Activated CD4-positive, alpha-beta memory T cell treated with anti-CD3 and anti-CD28 coated beads, Interleukin-2, amount 10 ng/mL, durations not matched to agents 7 days and 5 days (primary cell): ENCODE data around the gene POLR3GL. TPM values are rescaled to one million over a fixed set of nuclear protein-coding genes. Genes with fewer than 3 reads are reported as not detected.
"Not testable (repeated sequence)": the region's sequence is repeated elsewhere in the genome, so short reads cannot be mapped to it uniquely, and the experiment has no call there.

Experiments
- CTCF ChIA-PET: fragments of 350-600 bp; sonication (Branson Sonifier 250); formaldehyde crosslinking; loops from one replicate; lab custom pipeline; 2021; ENCODE audit warnings: antibody characterized with exemption, inconsistent platforms; lab: Charles Lee
- POLR2A ChIA-PET: fragments of 350-600 bp; sonication (Branson Sonifier 250); formaldehyde crosslinking; loops from one replicate; lab custom pipeline; 2021; ENCODE audit warnings: antibody characterized with exemption; lab: Charles Lee
- DNase-seq: peaks from one replicate; pipeline ENCODE4 v3.0.0-alpha.2; 2020
- H3K27ac Mint-ChIP-seq: one replicate; pipeline ENCODE4 v1.8.0; 2021; ENCODE audit warnings: mild to moderate bottlenecking, mixed read lengths
- H3K27me3 Mint-ChIP-seq: one replicate; pipeline ENCODE4 v1.8.0; 2021; ENCODE audit warnings: mixed read lengths
- H3K36me3 Mint-ChIP-seq: one replicate; pipeline ENCODE4 v1.8.0; 2021; ENCODE audit warnings: low read depth, mixed read lengths
- H3K4me1 Mint-ChIP-seq: one replicate; pipeline ENCODE4 v1.8.0; 2021; ENCODE audit warnings: mixed read lengths
- H3K4me3 Mint-ChIP-seq: one replicate; pipeline ENCODE4 v1.8.0; 2021; ENCODE audit warnings: mild to moderate bottlenecking, mixed read lengths
- H3K9me3 Mint-ChIP-seq: one replicate; pipeline ENCODE4 v1.8.0; 2021; ENCODE audit warnings: mixed read lengths
- total RNA-seq, 2 experiments: library from RNA; stranded (reverse); gene quantifications; one replicate each; pipeline ENCODE4 v1.2.3, GENCODE V29; 2021

POLR3GL gene
- total RNA-seq, 2 experiments from 2014 or later = 32.4 to 33.7 TPM

DNA sequence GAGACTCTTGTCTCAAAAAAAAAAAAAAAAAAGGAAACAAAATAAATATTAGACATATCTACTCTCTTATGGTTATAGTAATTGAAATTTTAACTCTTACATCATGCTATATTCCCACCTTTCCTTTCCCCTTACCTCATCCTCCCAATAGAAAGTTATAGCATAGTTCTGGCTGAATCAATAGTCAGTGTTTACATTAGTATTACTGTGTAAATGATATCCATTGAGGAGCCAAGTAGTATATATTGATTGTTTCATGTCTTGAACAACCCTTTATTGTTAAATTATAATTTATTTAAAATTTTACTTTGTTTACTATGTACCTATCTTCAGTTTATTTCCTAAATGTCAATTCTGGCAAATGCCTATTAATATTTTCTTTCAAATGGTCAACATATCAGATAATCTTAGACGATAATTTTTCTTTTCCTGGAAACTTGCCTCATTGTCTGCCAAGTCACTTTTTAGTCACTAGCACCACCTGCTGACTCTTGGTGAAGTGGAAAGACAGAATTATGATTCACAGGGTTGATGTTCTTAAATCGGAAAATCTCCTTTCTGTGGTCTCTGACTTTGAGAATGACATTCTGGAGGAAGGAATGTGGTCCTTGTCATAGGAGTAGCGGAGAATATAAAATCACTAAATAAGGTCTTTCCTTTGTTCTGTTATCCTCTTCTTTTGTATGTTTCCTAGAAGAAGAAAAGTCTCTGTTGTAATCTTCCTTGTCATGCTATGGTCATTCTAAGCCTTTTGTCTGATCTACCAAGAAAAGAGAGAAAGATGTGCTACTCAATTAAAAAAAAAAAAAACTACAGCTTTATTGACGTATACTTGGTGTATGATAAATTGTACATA, 48.4 kb downstream of the POLR3GL start:
- Mint-ChIP-seq H3K27ac (no peak overlapping the region), H3K9me3 (no peaks in the 10 kb centered on the region), H3K4me1 (peaks cover 11% of the 10 kb centered on the region), H3K27me3 (peaks cover 20% of the 10 kb centered on the region), H3K4me3 (no peak overlapping the region), H3K36me3 (no peaks in the 10 kb centered on the region)
- ChIA-PET POLR2A (interaction anchor here (2.1 to 10.3 kb wide), 3 partner anchors 19 to 49 kb away, joined by 6 to 146 read pairs (median 53); partner anchors contain the start of genes ANKRD34A, POLR3GL and TXNIP), CTCF (interaction anchor here (0.6 to 14.9 kb wide), 10 partner anchors 9 to 167 kb away, joined by 3 to 349 read pairs (median 6); partner anchors contain the start of genes ANKRD34A, HJV, NUDT17 and POLR3GL)
- DNase-seq = peak; percentile 62

DNA sequence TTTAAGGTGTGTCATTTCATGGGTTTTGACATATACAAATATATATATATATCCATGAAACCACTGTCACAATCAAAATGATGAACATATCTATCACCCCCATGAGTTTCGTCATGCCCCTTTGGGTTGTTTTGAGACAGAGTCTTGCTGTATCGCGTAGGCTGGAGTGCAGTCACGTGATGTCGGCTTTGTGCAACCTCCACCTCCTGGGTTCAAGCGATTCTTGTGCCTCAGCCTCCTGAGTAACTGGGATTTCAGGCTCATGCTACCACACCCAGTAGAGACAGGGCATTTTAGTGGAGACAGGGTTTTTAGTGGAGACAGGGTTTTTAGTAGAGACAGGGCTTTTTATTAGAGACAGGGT, 49.1 kb downstream of the POLR3GL start:
- ChIA-PET POLR2A (interaction anchor here (2.1 to 10.3 kb wide), 3 partner anchors 20 to 49 kb away, joined by 6 to 146 read pairs (median 53); partner anchors contain the start of genes ANKRD34A, POLR3GL and TXNIP), CTCF (interaction anchor here (1.0 to 14.9 kb wide), 4 partner anchors 33 to 167 kb away, joined by 3 to 349 read pairs (median 48); partner anchors contain the start of gene NUDT17)
- no peak overlapping the region for H3K27ac Mint-ChIP-seq
- H3K9me3 Mint-ChIP-seq = no peaks in the 10 kb centered on the region
- H3K36me3 Mint-ChIP-seq = no peaks in the 10 kb centered on the region
- peaks cover 11% of the 10 kb centered on the region for H3K4me1 Mint-ChIP-seq
- no peak for DNase-seq
- H3K27me3 Mint-ChIP-seq = peaks cover 26% of the 10 kb centered on the region
- H3K4me3 Mint-ChIP-seq = no peak overlapping the region

DNA sequence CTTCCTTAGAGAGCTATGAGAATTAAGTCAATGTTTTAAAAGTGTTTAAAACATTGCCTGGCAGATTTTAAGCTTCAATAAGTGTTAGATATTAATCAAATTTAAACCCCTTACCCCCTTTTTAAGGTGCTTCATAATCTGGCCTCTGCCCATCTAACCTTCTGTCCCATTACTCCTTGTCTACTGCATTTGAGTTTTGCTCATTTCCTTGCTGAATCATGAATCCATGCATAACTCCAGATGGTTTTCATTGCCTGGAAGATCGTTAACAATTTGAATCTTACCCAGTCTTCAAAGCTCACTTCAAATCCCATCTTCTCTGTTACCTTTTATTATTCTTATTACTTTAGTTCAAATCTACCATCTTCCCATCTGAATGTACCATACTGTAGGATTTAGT, 52.4 kb downstream of the POLR3GL start:
- H3K27me3 Mint-ChIP-seq = peaks cover 58% of the 10 kb centered on the region
- ChIA-PET POLR2A (interaction anchor here (1.1 to 1.3 kb wide), 2 partner anchors 37 to 54 kb away, joined by 3 read pairs; no protein-coding TSS in a partner anchor), CTCF (interaction anchor here (1.0 to 4.3 kb wide), 5 partner anchors 11 to 171 kb away, joined by 3 to 41 read pairs (median 6); partner anchors contain the start of gene NUDT17)
- H3K4me1 Mint-ChIP-seq = peaks cover 15% of the 10 kb centered on the region
- no peak overlapping the region for H3K4me3 Mint-ChIP-seq
- H3K27ac Mint-ChIP-seq = no peak overlapping the region
- H3K9me3 Mint-ChIP-seq = no peaks in the 10 kb centered on the region
- no peaks in the 10 kb centered on the region for H3K36me3 Mint-ChIP-seq
- DNase-seq = no peak

DNA sequence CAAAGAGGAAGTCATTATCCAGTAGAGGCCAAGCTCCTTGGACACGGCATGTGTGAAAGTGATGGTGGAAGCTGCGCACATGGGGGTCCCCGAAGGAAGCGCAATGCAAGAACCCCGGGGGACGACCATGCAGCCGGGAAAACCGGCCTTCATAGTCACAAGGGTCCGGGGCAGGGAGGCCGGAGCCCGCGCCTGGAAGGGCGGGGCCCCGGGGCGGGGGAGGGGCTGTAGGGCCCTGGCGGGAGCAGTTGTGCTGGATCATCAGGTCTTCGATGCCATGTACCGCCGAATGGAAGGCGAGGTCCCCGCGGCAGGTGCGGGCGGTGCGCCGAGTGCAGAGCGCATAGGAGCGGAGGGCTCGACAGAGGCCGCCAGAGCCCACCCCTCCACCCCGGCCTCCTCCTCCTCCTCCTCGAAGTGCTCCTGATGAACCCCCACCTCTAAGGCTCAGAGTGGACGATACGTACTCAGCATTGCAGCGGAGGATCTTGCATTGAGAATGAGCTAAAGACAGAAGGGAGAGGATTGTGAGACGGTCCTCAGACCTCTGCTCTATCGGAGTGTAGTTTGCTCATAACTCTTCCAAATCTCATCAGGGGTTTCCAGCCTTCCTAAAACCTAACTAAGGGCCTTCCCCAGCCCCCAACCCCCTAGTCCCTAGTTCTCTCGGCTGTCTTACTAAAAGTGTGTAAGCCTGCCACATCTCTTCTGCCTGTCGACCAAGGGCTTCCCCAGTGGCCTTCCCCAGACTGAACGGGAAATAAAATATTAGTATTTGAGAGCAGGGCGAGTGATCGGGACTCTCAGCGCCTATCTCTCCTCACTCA, 55.0 kb downstream of the POLR3GL start:
- Mint-ChIP-seq H3K4me3 (no peak overlapping the region), H3K27me3 (peaks cover 73% of the 10 kb centered on the region), H3K9me3 (no peaks in the 10 kb centered on the region), H3K27ac (no peak overlapping the region), H3K4me1 (peaks cover 9% of the 10 kb centered on the region), H3K36me3 (no peaks in the 10 kb centered on the region)
- ChIA-PET CTCF (interaction anchor here (1.3 to 4.3 kb wide), 3 partner anchors 13 to 174 kb away, joined by 4 to 41 read pairs (median 21); partner anchors contain the start of gene NUDT17), POLR2A (interaction anchor here (0.7 to 1.1 kb wide), 2 partner anchors 22 to 32 kb away, joined by 3 read pairs; no protein-coding TSS in a partner anchor)
- DNase-seq = no peak

DNA sequence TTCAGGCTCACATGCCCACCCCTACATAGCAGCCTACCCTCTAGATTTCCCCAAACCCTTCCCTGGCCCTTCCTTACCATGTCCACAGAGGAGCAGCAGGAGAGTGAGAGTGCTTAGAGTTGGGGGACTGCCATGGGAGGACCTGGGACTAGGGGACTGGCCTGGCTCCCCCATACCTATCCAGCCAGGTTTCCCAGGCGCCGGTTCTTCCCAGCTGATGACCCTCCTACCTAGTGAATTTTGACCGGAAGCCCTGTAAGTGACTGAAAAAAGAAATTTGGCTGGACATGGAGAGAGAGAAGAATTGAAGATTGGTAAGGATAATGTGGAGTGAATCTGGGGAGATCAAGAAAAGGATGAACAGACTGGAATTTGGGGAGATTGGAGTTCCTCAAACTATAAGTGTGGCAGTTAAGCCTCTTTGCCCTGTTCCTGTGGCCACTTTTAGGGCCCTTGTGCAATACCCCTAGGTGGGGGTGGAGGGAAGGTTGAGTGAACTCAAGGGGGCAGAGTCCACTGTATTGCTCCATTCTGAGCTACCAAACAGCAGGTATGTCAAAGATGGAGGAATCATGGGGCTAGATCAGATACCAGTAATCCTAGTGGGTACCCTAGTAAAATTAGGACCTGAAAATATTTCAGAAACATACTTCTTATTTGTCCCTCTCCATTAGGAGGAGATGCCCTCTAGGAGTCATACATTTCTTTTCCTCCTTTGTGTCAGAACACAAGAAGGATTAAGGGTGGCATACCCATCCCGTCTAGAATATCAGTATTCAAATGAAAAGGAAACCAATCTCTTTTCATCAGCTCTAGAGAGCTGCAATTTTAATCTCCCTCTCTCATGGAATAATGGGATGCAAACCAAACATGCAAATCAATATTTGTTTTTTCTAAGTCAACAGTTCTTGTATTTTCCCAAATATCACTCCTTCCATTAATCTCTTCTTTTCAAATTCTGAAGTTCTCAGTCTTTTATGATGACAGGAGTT, 55.9 kb downstream of the POLR3GL start:
- peaks cover 9% of the 10 kb centered on the region for H3K4me1 Mint-ChIP-seq
- no peaks in the 10 kb centered on the region for H3K9me3 Mint-ChIP-seq
- ChIA-PET CTCF (interaction anchor here (1.2 to 4.3 kb wide), 5 partner anchors 12 to 175 kb away, joined by 4 to 41 read pairs (median 9); partner anchors contain the start of gene NUDT17), POLR2A (interaction anchor here (1.8 kb wide), 1 partner anchor 56 kb away, joined by 5 read pairs; the partner anchor contains the start of genes ANKRD34A and POLR3GL)
- no peak for DNase-seq
- H3K27me3 Mint-ChIP-seq = peaks cover 73% of the 10 kb centered on the region
- H3K27ac Mint-ChIP-seq = no peak overlapping the region
- H3K36me3 Mint-ChIP-seq = no peaks in the 10 kb centered on the region
- no peak overlapping the region for H3K4me3 Mint-ChIP-seq

DNA sequence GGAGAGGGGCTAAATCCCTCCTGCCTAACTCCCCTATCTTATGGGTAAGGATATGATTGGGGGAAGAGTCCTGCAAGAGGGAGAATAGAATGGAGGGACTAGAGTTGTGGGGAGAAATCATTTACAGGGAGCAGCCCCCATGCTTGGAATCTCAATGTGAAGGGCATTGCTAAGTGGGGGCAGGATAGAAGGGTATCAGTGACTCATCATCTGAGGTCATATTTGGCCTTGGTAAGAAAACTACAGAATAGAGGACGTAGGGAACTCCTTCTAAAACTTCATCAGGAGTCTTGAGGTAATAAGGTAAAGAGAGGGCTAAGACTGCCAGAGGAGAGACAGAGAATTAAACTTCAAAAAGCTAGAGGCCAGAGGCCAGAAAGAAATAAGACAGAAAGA, 56.6 kb downstream of the POLR3GL start:
- ChIA-PET CTCF (interaction anchor here (1.2 to 3.3 kb wide), 5 partner anchors 12 to 175 kb away, joined by 3 to 21 read pairs (median 6); partner anchors contain the start of gene NUDT17), POLR2A (interaction anchor here (0.7 to 1.8 kb wide), 3 partner anchors 29 to 57 kb away, joined by 3 to 7 read pairs (median 5); partner anchors contain the start of genes ANKRD34A and POLR3GL)
- H3K27me3 Mint-ChIP-seq = peaks cover 75% of the 10 kb centered on the region
- H3K4me3 Mint-ChIP-seq = no peak overlapping the region
- peaks cover 12% of the 10 kb centered on the region for H3K4me1 Mint-ChIP-seq
- DNase-seq = no peak
- no peak overlapping the region for H3K27ac Mint-ChIP-seq
- no peaks in the 10 kb centered on the region for H3K36me3 Mint-ChIP-seq
- H3K9me3 Mint-ChIP-seq = no peaks in the 10 kb centered on the region

DNA sequence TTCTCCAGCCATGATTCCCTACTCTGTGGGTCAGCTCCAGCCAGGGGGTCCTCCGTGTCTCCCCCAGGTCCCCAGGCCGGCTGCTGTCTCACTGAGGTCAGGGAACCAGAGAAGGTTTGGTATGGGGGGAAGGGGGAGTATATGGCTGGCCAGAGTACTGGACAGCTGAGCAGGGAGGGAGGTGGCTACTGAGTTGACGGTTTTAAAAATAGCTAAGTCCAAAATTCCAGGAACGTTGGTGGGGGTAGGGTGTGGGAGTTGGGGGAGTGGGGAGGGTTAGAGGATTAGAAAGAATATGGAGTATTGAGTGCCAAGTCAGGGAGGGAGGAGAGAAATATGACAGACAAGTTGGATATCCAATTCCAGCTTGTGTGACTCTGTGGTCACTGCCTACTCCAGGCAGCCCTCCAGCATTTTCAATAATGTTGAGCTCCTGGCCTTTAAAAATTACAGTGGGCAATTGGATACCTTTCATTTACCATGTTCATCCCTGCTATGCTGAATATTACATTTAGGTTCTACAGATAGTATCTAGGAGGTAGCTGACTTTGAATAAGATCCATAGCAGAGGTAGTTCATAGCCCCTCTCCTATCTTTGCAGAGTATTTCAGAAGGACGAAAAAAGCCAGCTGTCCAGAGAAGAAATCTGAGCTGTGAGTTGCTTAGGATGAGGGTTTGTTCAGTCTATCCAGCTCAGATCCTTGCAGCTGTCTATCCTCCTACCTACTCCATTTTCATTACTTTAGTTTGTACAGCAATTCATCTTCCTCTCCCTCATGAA, 57.3 kb downstream of the POLR3GL start, which contains the start of gene HJV:
TSS of gene HJV (minus strand) at position 114 of the 781 bp plus-strand sequence. CDS start 1,504 bp downstream, outside the sequence.
- no peak for DNase-seq
- ChIA-PET POLR2A (interaction anchor here (0.7 to 1.8 kb wide), 3 partner anchors 29 to 58 kb away, joined by 3 to 7 read pairs (median 5); partner anchors contain the start of genes ANKRD34A and POLR3GL), CTCF (interaction anchor here (0.6 to 3.3 kb wide), 8 partner anchors 9 to 176 kb away, joined by 3 to 21 read pairs (median 6); partner anchors contain the start of gene NUDT17)
- peaks cover 12% of the 10 kb centered on the region for H3K4me1 Mint-ChIP-seq
- H3K27ac Mint-ChIP-seq = no peak within 1 kb of the TSS
- H3K4me3 Mint-ChIP-seq = no peak within 1 kb of the TSS
- no peaks in the 10 kb centered on the region for H3K9me3 Mint-ChIP-seq
- H3K36me3 Mint-ChIP-seq = no peaks in the 10 kb centered on the region
- H3K27me3 Mint-ChIP-seq = peaks cover 75% of the 10 kb centered on the region

DNA sequence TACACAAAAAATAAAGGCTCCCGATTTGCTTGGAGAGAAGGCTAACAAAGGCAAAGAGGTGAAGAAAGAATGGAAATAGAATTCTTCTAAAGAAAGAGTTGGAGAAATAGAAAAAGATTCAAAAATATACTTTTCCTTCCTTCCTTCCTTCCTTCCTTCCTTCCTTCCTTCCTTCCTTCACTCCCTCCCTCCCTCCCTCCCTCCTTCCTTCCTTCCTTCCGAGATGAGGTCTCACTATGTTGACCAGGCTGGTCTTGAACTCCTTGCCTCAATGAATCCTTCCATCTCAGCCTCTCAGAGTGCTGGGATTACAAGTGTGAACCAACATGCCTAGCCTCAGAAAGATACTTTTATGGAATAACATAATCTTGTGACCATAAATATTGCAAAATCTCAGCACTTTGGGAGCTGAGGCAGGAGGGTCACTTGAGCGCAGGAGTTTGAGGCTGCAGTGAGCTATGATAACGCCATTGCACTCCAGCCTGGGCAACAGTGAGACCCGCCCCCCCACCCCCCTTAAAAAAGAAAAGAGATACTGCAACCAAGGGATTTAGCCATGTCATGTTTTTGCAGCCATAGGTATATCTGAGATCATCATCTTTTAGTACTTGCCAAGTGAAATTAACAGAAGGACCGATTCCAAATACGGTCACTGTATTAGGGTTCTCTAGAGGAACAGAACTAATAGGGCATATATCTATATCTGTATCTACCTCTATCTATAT, 58.1 kb downstream of the POLR3GL start:
- no peak for DNase-seq
- Mint-ChIP-seq H3K4me3 (no peak overlapping the region), H3K36me3 (no peaks in the 10 kb centered on the region), H3K4me1 (peaks cover 12% of the 10 kb centered on the region), H3K9me3 (no peaks in the 10 kb centered on the region), H3K27me3 (peaks cover 68% of the 10 kb centered on the region), H3K27ac (no peak overlapping the region)
- ChIA-PET POLR2A (interaction anchor here (1.6 to 1.8 kb wide), 2 partner anchors 29 to 59 kb away, joined by 5 to 7 read pairs; partner anchors contain the start of genes ANKRD34A and POLR3GL), CTCF (interaction anchor here (0.6 to 3.3 kb wide), 7 partner anchors 8 to 177 kb away, joined by 3 to 21 read pairs (median 6); partner anchors contain the start of gene NUDT17)

DNA sequence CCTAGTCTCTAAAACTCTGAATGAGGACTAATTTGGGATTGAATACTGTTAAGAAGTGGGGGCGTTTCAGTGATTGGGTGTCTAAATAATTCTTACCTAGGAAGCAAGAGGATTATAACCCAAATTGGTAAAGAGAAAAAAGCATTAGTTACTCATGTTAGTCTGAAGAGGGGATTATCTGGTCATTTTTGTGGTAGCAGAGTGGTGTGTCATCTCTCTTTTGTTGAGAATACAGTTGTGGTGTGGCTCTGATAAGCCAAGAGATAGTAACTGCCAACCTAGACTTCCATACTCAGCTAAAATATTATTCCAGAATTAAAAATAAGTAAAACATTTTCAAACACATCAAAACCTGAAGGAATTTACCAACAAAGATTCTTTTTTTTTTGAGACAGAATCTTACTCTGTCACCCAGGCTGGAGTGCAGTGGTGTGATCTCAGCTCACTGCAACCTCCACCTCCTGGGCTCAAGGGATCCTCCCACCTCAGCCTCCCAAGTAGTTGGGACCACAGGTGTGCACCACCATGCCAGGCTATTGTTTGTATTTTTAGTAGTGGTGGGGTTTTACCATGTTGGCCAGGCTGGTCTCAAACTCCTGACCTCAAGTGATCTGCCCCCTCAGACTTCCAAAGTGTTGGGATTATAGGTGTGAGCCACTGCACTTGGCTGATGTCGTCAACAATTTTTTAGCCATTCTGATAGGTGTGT, 61.5 kb downstream of the POLR3GL start:
- not testable (repeated sequence) for H3K27ac Mint-ChIP-seq, H3K4me1 Mint-ChIP-seq, H3K9me3 Mint-ChIP-seq, DNase-seq, H3K36me3 Mint-ChIP-seq, H3K4me3 Mint-ChIP-seq
- CTCF ChIA-PET = interaction anchor here (1.6 kb wide), 1 partner anchor 14 kb away, joined by 3 read pairs; no protein-coding TSS in a partner anchor
- H3K27me3 Mint-ChIP-seq = peaks cover 40% of the 10 kb centered on the region
- POLR2A ChIA-PET = interaction anchor here (0.6 to 1.8 kb wide), 3 partner anchors 26 to 166 kb away, joined by 3 to 5 read pairs (median 3); no protein-coding TSS in a partner anchor
